ENCODE results near the gene GALNT17.

Gene GALNT17

GRCh38 chr7:71754828-71755227 lies 622.9 kb downstream of the GALNT17 start:
- Mint-ChIP-seq H3K9me3 (peaks cover 23% of the 10 kb centered on the region), H3K4me3 (no peak overlapping the region), H3K27me3 (ENCODE audit: low read depth) (peaks cover 41% of the 10 kb centered on the region), H3K36me3 (ENCODE audit: low read depth) (no peaks in the 10 kb centered on the region), H3K27ac (no peak overlapping the region), H3K4me1 (peaks cover 9% of the 10 kb centered on the region)
- TF ChIP-seq, protein P1, sequence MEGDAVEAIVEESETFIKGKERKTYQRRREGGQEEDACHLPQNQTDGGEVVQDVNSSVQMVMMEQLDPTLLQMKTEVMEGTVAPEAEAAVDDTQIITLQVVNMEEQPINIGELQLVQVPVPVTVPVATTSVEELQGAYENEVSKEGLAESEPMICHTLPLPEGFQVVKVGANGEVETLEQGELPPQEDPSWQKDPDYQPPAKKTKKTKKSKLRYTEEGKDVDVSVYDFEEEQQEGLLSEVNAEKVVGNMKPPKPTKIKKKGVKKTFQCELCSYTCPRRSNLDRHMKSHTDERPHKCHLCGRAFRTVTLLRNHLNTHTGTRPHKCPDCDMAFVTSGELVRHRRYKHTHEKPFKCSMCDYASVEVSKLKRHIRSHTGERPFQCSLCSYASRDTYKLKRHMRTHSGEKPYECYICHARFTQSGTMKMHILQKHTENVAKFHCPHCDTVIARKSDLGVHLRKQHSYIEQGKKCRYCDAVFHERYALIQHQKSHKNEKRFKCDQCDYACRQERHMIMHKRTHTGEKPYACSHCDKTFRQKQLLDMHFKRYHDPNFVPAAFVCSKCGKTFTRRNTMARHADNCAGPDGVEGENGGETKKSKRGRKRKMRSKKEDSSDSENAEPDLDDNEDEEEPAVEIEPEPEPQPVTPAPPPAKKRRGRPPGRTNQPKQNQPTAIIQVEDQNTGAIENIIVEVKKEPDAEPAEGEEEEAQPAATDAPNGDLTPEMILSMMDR (IDR thresholded peaks at IDR 0.05; ENCODE audit: unreplicated experiment in 3 of 3) = no peak

- Mint-ChIP-seq H3K27ac (no peak overlapping the region), H3K4me3 (no peak overlapping the region), H3K36me3 (ENCODE audit: low read depth) (no peaks in the 10 kb centered on the region), H3K27me3 (ENCODE audit: low read depth) (peaks cover 2% of the 10 kb centered on the region), H3K9me3 (peaks cover 45% of the 10 kb centered on the region), H3K4me1 (no peaks in the 10 kb centered on the region)
- TF ChIP-seq, protein P1 (IDR thresholded peaks at IDR 0.05; ENCODE audit: unreplicated experiment in 3 of 3) = no peak
Measured at GRCh38 chr7:71761336-71761735, 629.4 kb downstream of the GALNT17 start.
